B cell (primary cell): ENCODE data around the gene SELENOS.

Experiments
- CTCF ChIP-seq: fragments of 200-600 bp; IDR thresholded peaks from one replicate; pipeline ENCODE4 v1.8.0; 2022; ENCODE audit warnings: antibody characterized with exemption, mild to moderate bottlenecking
- EZH2 ChIP-seq: IDR thresholded peaks from 2 replicates; pipeline ENCODE4 v1.6.1; 2012; ENCODE audit warnings: borderline replicate concordance, low read depth, mild to moderate bottlenecking, moderate library complexity, low read length; ENCODE audit not compliant: insufficient read depth, poor library complexity, severe bottlenecking

DNA sequence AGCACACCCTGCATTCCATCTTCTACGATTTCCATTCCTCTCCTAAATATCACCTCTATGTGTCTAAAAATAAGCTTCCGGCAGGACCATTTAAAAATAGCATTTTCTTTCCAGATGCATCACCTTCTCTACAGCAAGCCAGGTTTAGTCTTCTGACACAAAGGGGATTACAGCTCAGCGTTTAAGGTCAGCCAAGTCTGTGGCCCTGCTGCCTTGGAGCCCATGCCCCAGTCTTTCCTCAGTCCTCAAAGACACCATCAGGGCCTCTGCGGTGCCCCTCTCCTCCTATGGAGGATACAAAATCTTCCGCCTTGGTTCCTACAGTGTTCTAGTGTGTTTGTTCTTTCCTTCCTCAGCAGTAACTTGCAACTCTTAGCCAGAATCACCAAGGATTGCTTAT lies 3.8 kb downstream of the SELENOS start:
- TF ChIP-seq CTCF (no peak), EZH2 (no peak)
